Measurements from ENCODE around the gene ZNF280B.

- TF ChIP-seq, protein P1, sequence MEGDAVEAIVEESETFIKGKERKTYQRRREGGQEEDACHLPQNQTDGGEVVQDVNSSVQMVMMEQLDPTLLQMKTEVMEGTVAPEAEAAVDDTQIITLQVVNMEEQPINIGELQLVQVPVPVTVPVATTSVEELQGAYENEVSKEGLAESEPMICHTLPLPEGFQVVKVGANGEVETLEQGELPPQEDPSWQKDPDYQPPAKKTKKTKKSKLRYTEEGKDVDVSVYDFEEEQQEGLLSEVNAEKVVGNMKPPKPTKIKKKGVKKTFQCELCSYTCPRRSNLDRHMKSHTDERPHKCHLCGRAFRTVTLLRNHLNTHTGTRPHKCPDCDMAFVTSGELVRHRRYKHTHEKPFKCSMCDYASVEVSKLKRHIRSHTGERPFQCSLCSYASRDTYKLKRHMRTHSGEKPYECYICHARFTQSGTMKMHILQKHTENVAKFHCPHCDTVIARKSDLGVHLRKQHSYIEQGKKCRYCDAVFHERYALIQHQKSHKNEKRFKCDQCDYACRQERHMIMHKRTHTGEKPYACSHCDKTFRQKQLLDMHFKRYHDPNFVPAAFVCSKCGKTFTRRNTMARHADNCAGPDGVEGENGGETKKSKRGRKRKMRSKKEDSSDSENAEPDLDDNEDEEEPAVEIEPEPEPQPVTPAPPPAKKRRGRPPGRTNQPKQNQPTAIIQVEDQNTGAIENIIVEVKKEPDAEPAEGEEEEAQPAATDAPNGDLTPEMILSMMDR (IDR thresholded peaks at IDR 0.05), result no peak
- no peak for TF ChIP-seq POLR2A (IDR thresholded peaks at IDR 0.05)
Observed at GRCh38 chr22:22534604-22535415, 26.3 kb upstream of the ZNF280B start.

Data from uterus (tissue), 2 donors.